Measurements from ENCODE around the gene AKAP5.

Gene AKAP5, protein sequence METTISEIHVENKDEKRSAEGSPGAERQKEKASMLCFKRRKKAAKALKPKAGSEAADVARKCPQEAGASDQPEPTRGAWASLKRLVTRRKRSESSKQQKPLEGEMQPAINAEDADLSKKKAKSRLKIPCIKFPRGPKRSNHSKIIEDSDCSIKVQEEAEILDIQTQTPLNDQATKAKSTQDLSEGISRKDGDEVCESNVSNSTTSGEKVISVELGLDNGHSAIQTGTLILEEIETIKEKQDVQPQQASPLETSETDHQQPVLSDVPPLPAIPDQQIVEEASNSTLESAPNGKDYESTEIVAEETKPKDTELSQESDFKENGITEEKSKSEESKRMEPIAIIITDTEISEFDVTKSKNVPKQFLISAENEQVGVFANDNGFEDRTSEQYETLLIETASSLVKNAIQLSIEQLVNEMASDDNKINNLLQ

DNA sequence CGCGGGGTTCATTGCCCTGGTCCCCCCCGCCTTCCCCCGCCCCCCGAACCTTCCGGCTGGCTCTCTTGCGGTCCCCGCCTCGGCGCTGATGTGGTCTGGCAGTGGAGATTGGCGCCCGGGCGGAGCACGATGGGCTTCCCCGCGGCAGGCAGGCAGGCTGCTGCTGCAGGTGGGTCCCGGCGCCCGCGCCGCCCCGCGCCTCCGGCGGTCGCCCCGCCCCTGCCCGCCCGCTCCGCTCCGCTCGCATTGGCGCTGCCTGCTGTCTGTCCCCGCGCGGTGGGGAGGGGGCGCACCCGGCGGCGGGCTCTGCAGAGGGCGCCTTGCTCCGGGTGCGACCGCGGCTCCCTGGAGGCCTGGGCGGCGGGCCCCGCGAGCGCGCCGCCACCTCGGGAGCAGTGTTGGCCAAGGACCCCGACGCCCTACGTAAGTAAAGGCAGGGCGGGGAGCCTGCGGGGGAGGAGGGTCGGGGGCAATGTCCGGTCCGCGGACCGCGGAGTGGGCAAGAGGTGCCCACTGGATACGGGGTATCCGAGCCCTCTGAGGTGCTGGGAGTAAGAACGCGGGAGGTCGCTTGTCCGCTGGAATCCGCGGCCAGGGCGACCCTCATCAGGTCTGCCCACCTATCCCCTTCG, at the start of gene AKAP5:
Gene AKAP5, plus strand, starts transcription at position 309 of the 632 bp plus-strand sequence. CDS start 2,896 bp downstream, outside the sequence.
- DNase-seq, result peak; percentile 87

DNA sequence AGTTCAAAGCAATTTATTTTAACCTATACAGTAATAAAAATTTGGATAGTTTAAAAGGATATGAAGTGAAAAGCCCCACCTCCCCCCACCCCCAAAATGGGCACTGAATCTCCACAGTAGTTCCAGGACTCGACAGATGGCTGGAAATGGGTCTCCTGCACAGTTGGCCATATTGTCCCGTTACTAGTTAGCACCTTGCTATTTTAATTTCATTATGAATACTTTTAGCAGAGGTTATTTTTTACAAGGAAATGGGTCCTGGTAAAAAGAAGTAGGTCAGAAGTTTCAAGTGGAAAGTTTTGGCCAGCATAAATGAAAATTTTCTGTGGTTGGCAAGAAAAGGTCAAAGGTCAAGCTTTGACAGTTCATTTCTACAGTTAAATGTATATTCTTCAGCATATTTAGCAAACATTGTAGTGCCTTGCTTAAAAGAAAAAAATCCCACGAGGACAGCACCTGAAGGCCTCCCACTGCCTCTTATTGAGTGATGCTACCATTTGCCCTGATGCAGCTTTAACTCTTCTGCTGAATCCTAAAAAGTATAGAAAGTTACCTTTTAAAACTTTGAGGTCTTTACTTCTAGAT, 48.9 kb upstream of the AKAP5 start:
- DNase-seq, result no peak

DNA sequence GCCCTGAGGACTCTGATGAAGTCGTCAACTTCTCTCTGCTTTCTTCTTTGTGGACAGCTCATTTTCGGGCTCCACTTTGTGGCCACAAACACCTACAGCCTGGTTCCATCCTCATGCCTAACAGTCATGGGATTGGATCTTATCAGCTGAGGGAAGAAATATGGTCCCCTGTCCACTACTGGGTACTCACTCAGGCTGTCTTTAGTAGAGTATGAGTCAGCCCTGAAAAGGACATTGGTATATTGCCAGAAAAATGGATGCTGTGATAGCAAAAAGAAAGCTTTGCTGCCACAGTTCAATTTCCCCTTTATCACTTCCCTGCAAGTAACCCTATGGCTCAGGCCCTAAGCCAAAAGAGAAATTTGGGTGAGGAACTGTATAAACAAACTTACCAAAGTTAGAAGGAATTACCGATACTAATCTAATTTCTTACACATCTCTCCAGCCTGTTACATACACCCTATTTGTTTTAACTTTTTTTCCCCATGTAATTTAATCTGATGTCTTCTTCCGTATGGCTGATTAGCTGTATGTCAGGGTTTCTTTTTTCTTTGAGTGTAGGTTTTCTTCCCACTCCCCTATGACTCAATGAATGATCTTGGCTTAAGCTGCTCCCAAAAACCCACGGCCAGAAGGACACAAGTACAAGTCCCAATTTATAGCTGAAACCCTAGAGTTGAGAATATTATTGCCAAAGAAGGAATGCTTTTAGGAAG, 48.1 kb upstream of the AKAP5 start:
- DNase-seq, result no peak

DNA sequence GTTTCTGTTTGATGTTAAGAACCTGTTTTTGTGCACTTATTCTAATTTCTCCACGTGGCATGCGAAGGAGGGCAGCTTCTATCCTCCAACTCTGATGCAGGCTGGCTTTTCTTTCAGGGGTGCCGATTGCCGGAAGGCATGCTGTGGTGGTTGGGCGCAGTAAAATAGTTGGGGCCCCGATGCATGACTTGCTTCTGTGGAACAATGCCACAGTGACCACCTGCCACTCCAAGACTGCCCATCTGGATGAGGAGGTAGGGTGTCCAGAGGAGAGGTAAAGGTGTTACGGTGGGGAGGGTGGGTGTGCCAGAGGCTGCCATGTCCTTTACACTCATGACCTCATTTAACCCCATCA, 47.6 kb upstream of the AKAP5 start:
- DNase-seq, result no peak

DNA sequence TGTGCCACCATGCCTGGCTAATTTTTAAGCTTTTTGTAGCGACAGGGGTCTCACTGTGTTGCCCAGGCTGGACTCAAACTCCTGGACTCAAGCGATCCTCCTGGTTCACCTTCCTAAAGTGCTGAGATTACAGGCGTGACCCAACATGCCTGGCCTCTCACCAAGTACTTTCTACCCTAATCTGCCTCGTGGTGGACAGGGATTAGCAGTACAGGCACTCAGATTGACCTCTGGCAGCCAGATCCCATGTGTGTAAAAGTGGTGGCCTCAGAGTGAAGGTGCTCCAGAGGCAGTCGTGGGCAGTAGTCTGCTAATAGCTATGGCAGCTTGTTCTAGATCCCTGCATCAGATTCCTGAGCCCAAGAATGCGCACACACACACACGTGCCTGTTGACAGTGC, 46.3 kb upstream of the AKAP5 start:
- no peak for DNase-seq

DNA sequence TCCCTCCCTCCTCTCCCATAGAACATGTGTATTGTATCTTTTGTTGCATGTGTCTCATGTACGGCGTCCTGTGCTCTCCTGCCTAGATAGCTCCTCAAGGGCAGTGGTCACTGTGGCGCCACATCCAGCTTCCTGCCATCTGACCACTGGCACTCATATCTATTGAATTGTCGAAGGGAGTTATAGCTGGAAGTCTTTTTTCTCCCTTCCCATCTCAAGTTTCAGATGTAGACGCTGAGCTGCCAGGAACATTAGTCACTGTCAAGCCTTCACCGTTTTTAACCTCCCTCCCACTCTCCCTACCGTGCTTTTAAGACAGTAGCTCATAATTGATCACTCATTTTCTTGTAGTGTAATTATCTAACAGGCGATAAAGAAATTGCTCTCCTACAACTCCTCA, 44.1 kb upstream of the AKAP5 start:
- DNase-seq, result no peak

DNA sequence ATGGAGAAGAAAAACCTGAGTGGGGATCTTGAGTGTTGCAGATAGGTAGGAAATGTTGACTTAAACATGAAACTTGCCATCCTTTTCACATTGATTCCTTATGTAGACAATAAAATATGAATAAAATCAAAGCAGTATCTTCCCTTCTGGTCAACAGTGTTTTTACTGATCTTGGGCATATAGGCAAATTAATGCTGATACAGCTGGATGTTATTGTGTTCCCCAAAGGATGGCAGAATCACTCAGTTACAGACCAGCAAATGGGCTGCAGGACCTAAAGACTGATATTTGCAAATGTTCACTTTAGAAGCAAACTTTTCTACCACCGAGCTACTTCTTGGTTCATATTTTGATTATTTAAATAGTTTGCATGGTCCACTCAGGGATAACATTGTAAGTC, 43.3 kb upstream of the AKAP5 start:
- DNase-seq, result no peak

DNA sequence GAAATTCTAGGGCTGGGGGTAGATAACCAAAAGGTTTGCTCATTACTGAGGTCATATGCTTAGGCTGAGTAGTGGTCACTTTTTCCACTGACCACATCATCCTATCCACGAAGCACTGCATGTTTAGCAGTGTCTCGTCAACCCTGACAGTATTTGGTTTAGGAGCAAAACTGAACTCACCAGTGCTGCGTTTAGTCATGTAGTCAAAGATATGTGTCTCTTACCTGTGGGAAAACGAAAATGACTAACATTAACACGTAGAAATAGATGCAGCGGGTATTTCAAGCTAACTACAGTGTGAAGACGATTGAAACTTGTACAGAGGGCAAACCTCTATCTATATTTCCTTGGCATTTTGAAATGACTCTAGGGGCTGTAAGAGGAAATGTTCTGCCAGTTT, 42.5 kb upstream of the AKAP5 start:
- DNase-seq, result no peak

DNA sequence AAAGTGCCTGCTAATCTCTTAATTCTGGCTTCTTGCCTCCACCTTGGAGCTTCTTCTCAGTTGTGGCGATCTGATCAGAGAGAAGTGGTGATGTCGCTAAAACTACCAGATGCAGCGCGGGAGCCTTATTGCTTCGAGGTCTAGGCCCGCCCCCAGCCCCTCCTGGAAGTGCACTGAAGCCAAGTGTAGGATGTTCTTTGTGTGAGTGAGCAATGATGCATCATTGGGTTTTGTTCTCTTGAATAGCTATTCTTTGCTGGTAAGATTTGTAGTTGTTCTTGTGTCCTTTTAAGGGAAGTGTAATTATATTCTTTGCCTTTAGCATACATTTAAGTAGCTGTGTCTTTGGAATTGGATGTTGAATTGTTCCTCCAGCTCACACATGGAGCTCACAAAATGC, 41.3 kb upstream of the AKAP5 start:
- no peak for DNase-seq

DNA sequence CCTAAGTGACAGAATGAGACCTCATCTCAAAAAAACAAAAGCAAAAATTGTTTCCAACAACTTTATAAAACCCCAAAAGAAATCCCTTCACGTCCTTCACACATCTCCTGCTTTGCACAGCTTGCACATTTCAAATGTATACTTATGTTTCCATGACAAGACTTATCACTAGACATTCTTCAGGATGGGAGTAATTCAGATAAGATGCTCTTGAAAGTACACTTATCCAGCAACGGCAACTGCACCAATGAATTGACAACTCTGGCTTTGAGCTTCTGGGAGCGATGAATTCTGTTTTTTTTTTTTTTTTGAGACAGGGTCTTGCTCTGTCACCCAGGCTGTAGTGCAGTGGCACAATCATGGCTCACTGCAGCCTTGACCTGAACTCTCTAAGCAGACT, 30.8 kb upstream of the AKAP5 start:
- DNase-seq, result no peak

DNA sequence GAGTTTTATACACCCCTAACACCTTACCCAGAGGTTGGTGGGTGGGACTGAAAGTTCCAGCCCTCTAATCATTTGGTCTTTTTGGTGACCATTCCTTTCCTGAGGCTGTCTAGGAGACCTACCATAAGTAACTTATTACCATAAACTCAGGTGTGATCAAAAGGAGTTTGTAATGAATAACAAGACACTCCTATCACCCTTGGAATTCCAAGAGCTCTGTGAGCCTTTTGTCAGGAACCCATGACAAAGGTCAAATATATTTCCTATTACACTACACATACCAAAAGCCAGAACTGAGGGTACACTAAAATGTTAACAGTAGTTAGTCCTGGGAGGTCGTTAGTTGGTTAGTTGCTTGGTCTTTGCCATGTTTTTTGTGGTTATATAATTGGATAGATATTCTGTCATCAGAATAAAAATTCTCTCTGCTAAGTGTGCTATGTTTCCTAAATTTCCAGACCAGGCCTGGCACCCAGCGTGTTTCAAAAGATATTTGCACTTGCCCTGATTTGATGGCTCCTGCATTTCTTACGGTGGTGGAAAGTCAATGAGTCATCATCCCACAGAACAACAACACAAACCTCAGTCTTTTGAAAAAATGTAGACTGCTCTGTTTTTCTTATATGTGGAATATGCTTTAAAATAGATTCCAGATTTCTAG, 27.0 kb upstream of the AKAP5 start:
- peak; percentile 29 for DNase-seq

DNA sequence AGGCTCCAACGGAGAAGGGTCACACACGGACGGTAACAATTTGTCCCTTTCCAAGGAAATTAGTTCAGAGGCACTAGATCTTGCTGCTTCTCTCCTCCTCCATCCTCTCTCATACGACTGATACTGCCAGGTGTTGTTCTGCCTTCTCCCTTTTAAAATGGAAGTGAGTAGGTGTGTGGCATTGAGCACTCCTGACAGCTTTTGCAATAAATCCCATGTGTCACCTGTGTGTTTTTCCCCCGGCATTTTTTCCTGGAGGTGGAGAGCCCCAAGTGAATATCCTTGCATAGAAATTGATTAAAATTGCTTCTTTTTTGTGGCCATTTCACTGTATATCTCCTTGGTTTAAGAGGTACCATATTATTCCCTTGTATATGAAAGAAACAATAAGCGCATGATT, 26.2 kb upstream of the AKAP5 start:
- DNase-seq, result no peak

DNA sequence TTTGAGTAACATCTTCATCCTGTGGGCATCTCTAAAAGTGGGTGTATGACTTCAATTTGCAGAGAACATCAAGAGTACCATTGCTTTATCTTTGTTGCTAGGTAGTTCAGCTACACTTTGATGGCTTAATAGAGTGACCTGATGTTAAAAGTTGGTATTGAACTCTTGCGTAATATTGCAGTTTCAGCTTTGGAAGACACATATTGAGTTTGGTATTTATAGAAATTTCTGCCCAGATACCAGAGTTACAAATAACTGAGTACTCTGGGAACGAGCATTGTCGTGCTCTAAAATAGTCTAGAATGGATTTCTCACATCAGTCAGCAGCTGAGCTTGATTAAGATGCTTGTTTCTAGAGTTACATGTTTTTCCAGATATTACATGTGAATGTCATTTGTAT, 24.8 kb upstream of the AKAP5 start:
- DNase-seq, result no peak

DNA sequence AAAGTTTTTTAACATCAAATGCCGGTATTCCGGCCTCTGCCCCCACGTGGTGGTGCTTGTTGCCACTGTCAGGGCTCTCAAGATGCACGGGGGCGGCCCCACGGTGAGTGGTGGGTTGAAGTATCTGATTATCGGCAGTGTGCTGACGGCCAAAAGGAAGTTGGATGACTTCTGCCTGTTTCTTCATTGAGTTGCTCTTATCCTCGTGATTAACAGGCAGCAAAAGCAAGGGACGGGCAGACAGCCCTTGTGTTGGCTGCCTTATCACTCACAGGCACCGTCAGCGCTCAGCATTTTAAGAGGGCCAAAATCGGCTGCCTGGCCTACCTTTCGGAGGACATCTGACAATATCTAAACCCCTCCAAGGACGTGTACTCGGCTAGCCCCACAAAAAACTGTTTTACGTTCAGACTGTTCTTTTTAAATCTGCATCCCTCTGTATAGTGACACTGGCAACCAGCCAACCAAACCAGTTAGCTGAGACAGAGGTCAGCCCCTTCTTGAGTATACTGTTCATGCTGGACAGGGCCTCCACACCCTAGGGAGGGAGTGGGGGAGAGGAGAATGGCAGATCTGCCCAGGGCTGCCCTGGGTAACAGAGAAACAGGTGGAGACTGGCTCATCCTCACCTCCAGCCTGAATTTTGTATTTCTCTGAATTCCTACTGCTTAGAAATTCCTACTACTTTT, 22.9 kb upstream of the AKAP5 start:
- DNase-seq, result no peak

DNA sequence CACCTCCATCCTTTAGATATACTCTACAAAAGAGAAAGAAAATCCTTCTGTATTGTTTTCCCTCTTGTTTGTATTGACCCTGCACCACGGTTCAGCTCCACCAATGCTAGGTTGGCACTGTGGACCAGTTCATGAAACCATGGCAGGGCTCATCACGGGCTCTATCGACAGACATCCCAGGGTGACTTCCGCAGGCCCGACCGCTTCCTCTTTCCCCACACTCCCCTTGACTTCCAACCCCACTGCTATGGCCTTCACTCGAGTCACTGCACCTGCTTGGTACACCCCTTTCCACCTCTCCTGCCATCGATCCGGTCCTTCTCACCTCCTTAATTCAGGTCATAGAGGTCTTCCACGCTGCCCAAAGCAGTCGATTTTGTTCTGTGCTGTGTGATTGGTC, 21.2 kb upstream of the AKAP5 start:
- no peak for DNase-seq

DNA sequence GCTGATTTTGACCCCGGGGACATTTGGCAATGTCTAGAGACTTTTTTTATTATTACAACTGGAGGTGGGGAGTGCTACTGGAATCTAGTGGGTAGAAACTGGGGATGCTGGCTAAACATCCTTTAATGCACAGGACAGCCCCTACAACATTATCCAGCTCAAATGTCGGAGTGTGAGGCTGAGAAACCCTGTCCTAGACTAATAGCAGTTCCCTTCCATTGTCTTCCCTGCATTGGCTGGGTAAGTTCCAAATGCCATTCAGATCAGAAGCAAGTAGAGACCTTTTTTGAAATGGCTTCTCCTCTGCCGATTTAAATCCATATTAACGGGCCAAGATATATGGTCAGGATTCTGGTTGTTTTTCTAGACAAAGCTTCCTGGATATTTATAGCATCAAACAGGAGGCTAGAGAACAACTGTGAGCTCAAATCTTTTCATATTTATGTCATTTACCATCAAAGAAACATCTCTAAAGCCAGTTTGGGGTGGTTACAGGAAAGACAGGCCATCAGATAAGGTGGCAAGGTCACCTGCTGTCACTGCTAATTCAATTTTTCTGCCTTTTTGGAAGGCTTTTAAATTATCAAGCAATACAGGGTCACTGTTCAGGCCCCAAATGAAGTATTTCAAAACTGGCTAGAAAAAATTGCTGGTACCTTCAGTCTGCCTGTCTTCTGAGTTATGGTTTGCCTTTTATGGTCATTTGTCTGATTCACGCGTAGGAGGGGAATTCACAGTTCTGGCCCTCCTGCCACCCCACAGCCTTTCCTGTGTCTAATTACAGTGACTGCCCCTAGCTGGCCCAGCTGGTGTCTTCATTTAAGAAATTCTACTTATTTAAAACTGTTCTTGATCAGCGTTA, 20.1 kb upstream of the AKAP5 start:
- DNase-seq, result no peak

DNA sequence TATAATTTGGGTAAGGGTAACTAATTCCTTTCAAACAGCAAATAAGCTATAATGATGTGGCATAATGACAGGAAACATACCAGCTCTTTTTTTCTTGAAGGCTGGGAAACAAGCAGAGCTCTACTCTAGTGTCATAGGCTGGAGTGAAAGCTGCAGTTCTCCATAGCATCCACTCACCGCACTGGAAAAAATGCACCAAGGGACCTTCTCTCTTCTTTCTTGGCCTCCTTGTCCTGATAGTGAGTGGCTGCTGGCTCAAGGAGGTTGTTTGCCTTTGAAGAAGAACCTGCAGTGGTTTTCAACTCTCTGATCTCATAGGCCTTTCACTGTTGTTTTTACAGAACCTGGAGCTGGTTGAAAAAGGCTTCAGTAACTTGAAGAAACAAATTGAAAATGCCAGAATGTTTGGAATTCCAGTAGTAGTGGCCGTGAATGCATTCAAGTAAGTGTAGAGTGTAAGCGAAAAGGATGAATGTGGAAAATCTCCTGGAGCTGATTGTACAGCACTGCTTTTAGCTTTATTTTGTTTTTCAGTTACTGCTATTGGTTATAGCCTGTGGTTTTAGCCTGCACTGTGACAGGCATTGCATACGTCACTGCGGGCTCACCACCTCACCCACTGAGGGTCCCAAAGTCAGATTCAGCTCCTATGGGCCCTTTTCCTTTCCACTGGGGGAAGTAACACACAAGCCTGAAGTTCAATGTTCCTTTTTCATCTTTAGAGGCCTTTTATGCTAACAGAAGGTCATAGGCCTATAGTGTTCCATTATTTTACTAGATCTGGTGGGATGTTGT, 17.2 kb upstream of the AKAP5 start:
- no peak for DNase-seq

DNA sequence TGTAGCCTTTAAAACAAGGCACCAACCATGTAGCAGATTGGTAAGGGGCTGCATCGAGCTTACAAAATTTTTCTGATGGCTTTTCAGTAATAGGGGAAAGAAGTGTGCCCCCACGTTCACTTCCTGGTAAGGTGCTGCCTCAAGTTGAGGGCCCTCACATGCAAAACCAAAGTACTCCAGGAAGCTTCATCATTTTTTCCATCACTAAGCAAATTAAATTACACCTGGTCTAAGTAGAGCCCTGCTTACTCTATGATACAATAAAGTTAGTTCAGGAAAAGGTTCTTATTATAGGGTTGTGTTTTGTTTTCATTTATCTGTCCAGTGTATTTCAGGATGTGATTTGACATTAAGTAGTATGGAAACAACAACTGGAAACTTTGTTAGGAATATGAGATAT, 15.0 kb upstream of the AKAP5 start:
- no peak for DNase-seq

DNA sequence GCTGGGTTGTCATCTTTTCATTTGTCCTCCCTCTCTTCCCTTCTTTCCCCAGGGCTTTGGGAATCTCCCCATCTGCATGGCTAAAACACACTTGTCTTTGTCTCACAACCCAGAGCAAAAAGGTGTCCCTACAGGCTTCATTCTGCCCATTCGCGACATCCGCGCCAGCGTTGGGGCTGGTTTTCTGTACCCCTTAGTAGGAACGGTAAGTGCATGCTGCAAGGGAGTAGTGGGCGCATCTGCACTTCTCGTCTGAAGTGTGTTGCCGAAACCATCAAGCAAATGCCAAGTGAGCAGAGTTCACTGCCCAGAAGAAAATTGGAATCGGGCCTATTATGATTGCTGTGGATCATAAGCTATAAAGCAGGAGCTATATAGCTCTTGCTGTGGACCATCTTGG, 10.6 kb upstream of the AKAP5 start:
- DNase-seq, result no peak

DNA sequence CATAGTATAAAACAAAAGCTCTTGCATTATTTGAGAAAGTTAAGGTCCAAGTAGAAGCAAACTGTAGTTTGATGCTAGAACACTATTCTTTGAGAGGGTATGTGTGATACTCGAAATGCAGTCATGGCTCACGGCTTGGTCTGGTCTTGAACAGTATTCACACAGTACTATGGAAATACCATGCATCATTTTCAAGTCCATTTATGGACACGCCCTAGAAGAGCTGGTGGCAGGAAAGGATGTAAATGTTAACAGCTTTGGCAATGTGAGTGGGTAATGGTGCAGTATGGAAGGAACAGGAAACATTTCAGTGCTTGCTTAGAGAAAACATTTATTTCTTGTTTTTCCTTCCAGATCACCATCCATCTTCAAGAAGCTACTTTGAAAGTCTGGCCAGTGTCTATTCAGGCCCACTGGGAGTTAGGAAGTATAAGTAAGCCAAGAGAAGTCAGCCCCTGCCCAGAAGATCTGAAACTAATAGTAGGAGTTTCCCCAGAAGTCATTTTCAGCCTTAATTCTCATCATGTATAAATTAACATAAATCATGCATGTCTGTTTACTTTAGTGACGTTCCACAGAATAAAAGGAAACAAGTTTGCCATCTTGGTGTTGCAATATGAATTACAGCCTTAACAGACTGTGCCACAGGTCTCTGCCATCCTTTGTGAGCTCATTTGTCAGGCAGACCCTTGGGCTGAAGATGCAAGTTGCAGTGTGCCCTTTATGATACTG, 5.7 kb upstream of the AKAP5 start:
- no peak for DNase-seq
